ENCODE results near the gene MRGPRF.

Gene MRGPRF

GRCh38 chr11:69022260-69022659 lies 9.2 kb upstream of the MRGPRF start:
- DNase-seq (ENCODE audit: low spot score): no peak

- DNase-seq (ENCODE audit: low spot score): no peak
Measured at GRCh38 chr11:69018924-69019323, 5.9 kb upstream of the MRGPRF start.

GRCh38 chr11:69017951-69018350 lies 4.9 kb upstream of the MRGPRF start:
- no peak for DNase-seq (ENCODE audit: low spot score)

- no peak for DNase-seq (ENCODE audit: low spot score)
Measured at GRCh38 chr11:69014898-69015549, 2.0 kb upstream of the MRGPRF start.

GRCh38 chr11:69014084-69014851 lies 1.2 kb upstream of the MRGPRF start:
- DNase-seq (ENCODE audit: low spot score): no peak

- DNase-seq (ENCODE audit: low spot score): no peak
Measured at GRCh38 chr11:69012092-69013008, 696 bp downstream of the MRGPRF start.

- DNase-seq (ENCODE audit: low spot score): no peak
Measured at GRCh38 chr11:69011624-69012091, 1.4 kb downstream of the MRGPRF start.

- DNase-seq (ENCODE audit: low spot score): no peak
Measured at GRCh38 chr11:69010964-69011623, 2.0 kb downstream of the MRGPRF start.

- DNase-seq (ENCODE audit: low spot score): no peak
Measured at GRCh38 chr11:69010361-69010891, 2.6 kb downstream of the MRGPRF start.

GRCh38 chr11:69009441-69010211 lies 3.4 kb downstream of the MRGPRF start:
- no peak for DNase-seq (ENCODE audit: low spot score)

- no peak for DNase-seq (ENCODE audit: low spot score)
Measured at GRCh38 chr11:69008737-69009440, 4.2 kb downstream of the MRGPRF start.

GRCh38 chr11:69007975-69008381 lies 5.1 kb downstream of the MRGPRF start:
- DNase-seq (ENCODE audit: low spot score): no peak

- no peak for DNase-seq (ENCODE audit: low spot score)
Measured at GRCh38 chr11:69006816-69007215, 6.2 kb downstream of the MRGPRF start.

- no peak for DNase-seq (ENCODE audit: low spot score)
Measured at GRCh38 chr11:69005631-69006368, 7.2 kb downstream of the MRGPRF start.

GRCh38 chr11:69005183-69005630 lies 7.8 kb downstream of the MRGPRF start:
- DNase-seq (ENCODE audit: low spot score): no peak

GRCh38 chr11:69004411-69005182 lies 8.4 kb downstream of the MRGPRF start:
- no peak for DNase-seq (ENCODE audit: low spot score)

GRCh38 chr11:69003866-69004367 lies 9.1 kb downstream of the MRGPRF start:
- DNase-seq (ENCODE audit: low spot score): no peak

- DNase-seq (ENCODE audit: low spot score): no peak
Measured at GRCh38 chr11:69003301-69003865, 9.7 kb downstream of the MRGPRF start.
